CD4-positive, alpha-beta T cell treated with Interleukin-17A for 1 hour (primary cell): ENCODE measurements around the gene GMDS.

Source experiments
- DNase-seq: peaks from one replicate; pipeline ENCODE4 v3.0.0-alpha.2; 2020

Gene GMDS

DNA sequence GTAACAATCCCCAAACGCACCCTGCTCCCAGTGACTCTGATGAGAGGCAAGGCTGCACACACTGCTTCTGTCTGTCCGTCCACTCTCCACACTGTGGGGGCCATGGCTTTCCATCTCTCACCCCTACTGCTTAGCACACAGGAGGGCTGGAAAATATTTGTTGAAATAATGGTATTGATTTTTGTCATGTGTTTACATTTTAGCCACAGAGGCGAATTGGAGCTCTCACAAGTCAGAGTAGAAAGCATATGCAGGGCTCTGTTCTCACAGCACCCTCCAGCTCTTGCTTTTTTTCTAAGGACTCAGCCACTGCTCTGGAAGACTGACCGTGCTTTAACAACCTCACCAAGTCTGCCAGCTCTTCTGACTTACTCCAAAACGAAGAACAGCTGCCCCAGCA lies 273.8 kb downstream of the GMDS start:
- no peak for DNase-seq

- no peak for DNase-seq
Observed at GRCh38 chr6:1970151-1970561, 275.2 kb downstream of the GMDS start.

- no peak for DNase-seq
Observed at GRCh38 chr6:1966713-1967112, 278.7 kb downstream of the GMDS start.

GRCh38 chr6:1965596-1966224 lies 279.7 kb downstream of the GMDS start:
- no peak for DNase-seq

DNA sequence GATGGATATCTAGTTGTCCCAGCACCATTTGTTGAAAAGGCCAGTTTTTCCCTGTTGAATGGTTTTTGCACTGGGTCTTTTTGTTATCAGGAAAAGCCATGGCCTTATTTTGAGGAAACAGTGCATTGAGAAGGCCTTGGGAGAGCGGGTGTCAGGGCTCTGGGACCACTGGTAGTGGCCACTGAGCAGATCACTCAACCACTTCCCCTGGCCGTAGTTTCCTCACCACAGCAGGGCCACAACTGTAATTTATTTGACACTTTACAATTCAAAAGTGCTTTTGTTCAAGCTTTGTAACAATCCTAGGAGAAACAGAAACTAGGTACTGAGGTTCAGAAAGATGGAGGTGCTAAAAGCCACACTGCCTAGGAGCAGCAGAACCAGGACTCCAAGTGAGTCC lies 281.8 kb downstream of the GMDS start:
- no peak for DNase-seq

DNA sequence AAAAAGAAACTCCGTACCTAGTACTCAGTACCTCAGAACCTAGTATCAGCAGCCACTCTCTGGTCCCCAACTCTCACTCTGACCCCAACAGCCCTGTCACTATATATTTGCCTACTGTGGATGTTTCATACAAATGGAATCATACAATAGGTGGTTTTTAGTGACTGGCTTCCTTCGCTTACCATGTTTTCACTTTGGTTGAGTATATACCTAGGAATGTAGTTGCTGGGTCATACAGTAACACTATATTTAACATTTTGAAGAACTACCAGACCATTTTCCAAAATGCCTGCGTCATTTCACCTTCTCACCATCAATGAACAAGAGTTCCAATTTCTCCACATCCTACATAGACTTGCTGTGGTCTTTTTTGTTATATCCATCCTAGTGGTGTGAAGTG lies 283.2 kb downstream of the GMDS start:
- no peak for DNase-seq

DNA sequence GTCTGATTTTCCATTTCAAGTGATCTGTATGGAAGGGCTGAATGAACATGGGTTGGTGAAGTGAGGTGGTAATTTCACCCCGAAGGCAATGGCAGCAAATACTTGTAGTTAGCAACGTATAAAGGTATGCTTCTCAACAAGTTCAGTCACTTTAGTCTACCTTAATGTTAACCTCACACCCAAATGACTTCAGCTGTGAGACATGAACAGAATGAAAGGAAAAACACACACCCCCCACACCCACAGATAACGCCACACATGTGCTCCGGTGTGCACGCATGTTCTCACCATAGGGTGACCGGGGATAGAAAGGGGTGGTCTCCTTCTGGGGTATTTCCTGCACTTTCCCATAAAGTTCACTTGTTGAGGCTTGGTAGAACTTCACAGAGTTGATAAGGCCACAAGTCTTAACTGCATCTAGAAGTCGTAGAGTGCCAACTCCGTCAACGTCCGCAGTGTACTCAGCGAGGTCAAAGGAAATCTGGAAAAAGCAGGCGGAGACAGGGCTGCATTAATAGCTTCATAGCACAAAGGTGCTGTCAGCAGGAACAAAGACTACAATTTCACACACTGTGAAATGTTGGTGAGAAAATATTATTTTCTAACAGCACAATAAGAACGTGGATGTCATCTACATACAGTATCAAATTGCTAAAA lies 284.8 kb downstream of the GMDS start:
- DNase-seq = no peak

DNA sequence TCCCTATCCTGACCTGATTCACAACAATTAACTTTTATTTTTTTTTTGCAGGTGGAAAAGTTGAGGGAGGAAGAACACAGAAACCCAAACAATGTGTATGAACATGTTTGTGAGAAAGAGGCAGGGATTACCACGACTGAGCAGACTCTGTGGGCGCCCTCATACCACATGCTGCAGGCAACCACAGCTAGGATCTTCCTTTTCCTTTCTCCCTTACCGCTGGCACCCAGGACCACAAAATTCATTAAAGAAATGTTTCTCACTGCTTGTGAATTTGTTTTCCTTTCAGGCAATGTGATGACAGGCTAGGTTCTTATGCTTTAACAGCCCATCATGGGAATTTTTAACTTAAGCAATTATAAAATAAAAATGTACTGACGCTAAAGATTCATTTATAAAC lies 287.1 kb downstream of the GMDS start:
- DNase-seq = no peak

GRCh38 chr6:1957746-1958145 lies 287.7 kb downstream of the GMDS start:
- no peak for DNase-seq

DNA sequence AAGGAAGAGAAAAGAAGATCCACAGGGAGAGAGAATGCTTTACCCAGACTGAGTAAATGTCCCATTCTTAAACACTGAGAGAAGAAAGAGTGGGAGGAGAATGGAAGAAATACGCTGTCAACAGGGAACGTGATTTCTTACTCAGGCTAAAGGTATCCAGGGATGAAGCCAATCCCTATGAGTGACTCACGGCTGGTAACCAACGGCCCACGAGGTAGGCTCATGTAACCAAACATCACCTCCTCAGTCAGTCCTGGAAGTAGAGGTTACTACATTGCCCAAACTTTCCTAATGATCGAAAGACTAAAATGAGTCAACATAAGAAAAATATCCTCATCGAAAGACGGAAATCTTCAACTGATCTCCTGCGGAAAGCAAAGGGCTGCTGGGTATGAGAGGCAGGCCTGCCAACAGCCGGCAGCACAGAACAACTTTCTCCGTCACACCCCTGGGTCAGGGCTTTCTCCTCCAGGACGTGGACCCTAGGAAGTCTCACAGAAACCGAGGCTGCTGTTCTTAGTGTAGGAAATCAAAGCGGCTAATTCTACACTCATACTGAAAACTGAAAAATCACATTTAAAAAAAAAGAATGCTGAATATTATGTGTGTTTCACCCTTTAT lies 292.6 kb downstream of the GMDS start:
- no peak for DNase-seq

- DNase-seq = no peak
Observed at GRCh38 chr6:1950631-1951030, 294.8 kb downstream of the GMDS start.

GRCh38 chr6:1949538-1949937 lies 295.9 kb downstream of the GMDS start:
- DNase-seq = no peak

- DNase-seq = no peak
Observed at GRCh38 chr6:1947922-1948321, 297.5 kb downstream of the GMDS start.

- no peak for DNase-seq
Observed at GRCh38 chr6:1946583-1946982, 298.8 kb downstream of the GMDS start.

DNA sequence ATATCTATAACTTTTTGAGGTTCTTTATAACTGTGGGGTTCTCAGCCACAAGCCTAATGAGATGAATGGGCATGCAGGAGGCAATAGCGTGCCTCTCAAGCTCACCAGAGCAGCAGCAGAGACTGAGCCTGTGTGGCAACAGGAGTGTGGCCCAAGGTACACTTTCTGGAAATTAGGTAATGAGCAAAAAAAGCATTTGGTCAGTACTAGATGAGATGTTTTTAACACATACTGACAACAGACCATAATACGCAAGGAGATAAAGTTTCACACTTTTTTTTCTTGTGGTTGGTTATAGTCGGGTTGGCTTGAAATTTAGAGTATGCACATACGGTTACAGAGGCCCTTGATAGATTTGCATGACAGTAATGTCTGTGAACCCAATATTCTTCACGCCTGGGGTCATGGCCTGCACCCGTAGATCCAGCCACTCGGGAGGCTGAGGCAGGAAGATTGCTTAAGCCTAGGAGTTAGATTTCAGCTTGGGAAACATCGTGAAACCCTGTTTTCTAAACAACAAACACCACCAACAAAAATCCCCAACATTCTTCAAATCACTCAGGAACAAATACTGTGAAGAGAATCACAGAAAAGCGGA lies 300.1 kb downstream of the GMDS start:
- DNase-seq = no peak

DNA sequence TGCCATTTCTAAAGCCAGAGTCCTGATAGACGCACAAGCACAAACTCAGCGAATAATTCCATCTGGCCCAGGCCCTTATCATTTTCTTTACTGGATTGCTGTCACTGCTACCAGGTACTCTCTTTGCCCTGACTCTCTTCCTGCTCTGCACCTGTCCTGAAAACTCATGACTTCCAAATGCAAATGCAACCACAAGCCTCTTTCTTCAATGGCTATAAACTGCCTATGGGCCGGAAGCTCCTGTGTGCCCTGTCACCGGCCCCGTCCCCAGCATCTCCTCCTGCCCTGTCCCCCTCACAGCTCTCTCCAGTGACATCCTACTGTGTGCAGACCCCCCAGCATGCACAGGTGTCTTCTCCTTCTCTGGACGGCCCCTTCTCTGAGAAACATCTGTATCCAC lies 302.6 kb downstream of the GMDS start:
- no peak for DNase-seq

DNA sequence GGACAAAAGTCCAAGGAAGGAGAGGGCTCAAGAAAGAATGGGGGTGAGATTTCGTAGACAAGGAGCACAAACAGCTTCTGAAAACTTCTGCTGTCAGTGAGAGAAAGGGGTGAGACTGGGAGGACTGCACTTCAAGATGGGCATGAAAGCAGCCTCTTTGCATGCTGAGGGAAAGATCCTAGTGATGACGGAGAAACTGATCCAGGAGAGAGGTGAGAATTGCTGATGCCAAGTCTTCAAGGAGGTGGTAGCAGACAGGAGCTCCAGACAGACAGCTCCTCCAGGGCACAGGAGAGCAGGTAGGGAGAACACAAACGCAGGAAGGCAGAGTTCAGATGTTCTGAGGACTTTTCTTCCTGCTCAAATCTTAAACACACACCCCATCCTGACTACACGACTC lies 303.9 kb downstream of the GMDS start:
- no peak for DNase-seq

DNA sequence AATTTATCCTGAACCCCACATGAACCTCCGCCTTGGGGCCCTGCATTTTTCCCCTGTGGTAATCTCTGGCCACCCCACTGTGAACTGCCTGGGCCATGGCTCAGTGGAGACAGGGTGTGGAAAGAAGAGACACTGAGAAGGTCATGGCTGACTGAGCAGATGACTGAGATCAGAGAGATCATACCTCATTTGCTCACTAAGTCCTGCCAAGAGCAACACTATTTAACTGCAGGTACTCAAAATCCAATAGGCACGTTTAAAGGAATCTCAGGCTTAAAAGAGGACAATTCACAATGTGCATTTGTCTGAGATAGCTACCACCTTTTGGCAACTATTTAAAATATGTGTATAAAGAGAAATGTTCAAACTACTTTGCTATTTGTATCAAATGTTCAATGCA lies 305.0 kb downstream of the GMDS start:
- DNase-seq = no peak

GRCh38 chr6:1933292-1933691 lies 312.1 kb downstream of the GMDS start:
- DNase-seq = no peak

GRCh38 chr6:1931817-1932216 lies 313.6 kb downstream of the GMDS start:
- no peak for DNase-seq

DNA sequence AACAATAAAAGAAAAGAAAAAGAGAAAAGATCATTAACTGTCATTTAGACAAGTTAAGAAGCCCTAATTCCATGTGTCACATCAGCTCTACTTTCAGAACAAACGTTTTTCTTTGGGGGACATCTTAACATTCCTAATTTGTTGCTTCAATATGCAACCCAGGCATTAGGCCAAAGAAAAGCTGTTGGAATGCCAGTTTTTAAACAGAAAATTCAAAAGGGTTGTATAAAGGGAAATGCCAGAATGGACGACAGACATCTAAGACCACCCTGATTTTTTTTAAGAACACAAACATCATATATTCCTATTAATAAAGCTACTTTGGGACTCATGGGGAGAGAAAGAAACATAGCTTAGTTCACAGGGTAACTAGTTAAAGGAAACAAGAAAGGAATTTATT lies 315.0 kb downstream of the GMDS start:
- DNase-seq = no peak

- no peak for DNase-seq
Observed at GRCh38 chr6:1929931-1930330, 315.5 kb downstream of the GMDS start.

GRCh38 chr6:1925743-1926430 lies 319.5 kb downstream of the GMDS start:
- no peak for DNase-seq

GRCh38 chr6:1923449-1923848 lies 322.0 kb downstream of the GMDS start:
- DNase-seq = no peak
